WTC11 (cell line): ENCODE measurements around the gene MED23. TPM values are rescaled to one million over a fixed set of nuclear protein-coding genes. Genes with fewer than 3 reads are reported as not detected.

Source experiments
- ATAC-seq: fragments of 200-7000 bp; cut with Tn5 transposase; 2 replicates; pipeline ENCODE4 v1.10.0; 2021; ENCODE audit warnings: mild to moderate bottlenecking, moderate library complexity
- CTCF ChIA-PET: fragments of 300-600 bp; sonication (Branson Sonifier 250); formaldehyde crosslinking; loops from one replicate; lab custom pipeline; 2021; ENCODE audit warnings: antibody characterized with exemption; lab: Charles Lee
- POLR2A ChIA-PET: fragments of 350-600 bp; sonication (Branson Sonifier 250); formaldehyde crosslinking; loops from one replicate; lab custom pipeline; 2021; ENCODE audit warnings: antibody characterized with exemption; lab: Charles Lee
- DNase-seq: peaks from one replicate; pipeline ENCODE4 v3.0.0; 2021; ENCODE audit warnings: low spot score
- H3K27ac Mint-ChIP-seq: 2 replicates; pipeline ENCODE4 v1.8.0; 2021; ENCODE audit warnings: mixed read lengths
- H3K27me3 Mint-ChIP-seq: 2 replicates; pipeline ENCODE4 v1.8.0; 2021; ENCODE audit warnings: low read depth, mild to moderate bottlenecking, moderate library complexity, mixed read lengths
- H3K36me3 Mint-ChIP-seq: 2 replicates; pipeline ENCODE4 v1.8.0; 2021; ENCODE audit warnings: mixed read lengths
- H3K4me1 Mint-ChIP-seq: 2 replicates; pipeline ENCODE4 v1.8.0; 2022; ENCODE audit warnings: mixed read lengths
- H3K4me3 Mint-ChIP-seq: 2 replicates; pipeline ENCODE4 v1.8.0; 2021; ENCODE audit warnings: mild to moderate bottlenecking, moderate library complexity, mixed read lengths
- H3K9me3 Mint-ChIP-seq: 2 replicates; pipeline ENCODE4 v1.8.0; 2021; ENCODE audit warnings: mixed read lengths
- ATF2 ChIP-seq: sonication (generic); formaldehyde crosslinking; IDR thresholded peaks from 2 replicates; pipeline ENCODE4 v1.8.1; 2022; ENCODE audit warnings: low read depth, missing genetic modification reagents, borderline replicate concordance
- ATF3 ChIP-seq: sonication (generic); formaldehyde crosslinking; conservative IDR thresholded peaks from 2 replicates; pipeline ENCODE4 v1.8.1; 2022; ENCODE audit warnings: mild to moderate bottlenecking, missing genetic modification reagents
- CREM ChIP-seq: sonication (generic); formaldehyde crosslinking; IDR thresholded peaks from 2 replicates; pipeline ENCODE4 v1.8.1; 2022; ENCODE audit warnings: mild to moderate bottlenecking, missing genetic modification reagents, moderate library complexity
- ERG ChIP-seq: fragments of 250-450 bp; sonication (Bioruptor Pico); IDR thresholded peaks from 2 replicates; pipeline ENCODE4 v1.8.0; 2021; ENCODE audit warnings: mild to moderate bottlenecking
- GRHL2 ChIP-seq: fragments of 250-450 bp; sonication (Bioruptor Pico); IDR thresholded peaks from 2 replicates; pipeline ENCODE4 v1.8.0; 2022; ENCODE audit warnings: mild to moderate bottlenecking, moderate library complexity; ENCODE audit not compliant: insufficient replicate concordance, severe bottlenecking
- GTF2I ChIP-seq: fragments of 250-450 bp; sonication (Bioruptor Pico); conservative IDR thresholded peaks from 2 replicates; pipeline ENCODE4 v1.4.0; 2021; ENCODE audit warnings: mild to moderate bottlenecking
- HMGXB4 ChIP-seq: sonication (generic); formaldehyde crosslinking; IDR thresholded peaks from 2 replicates; pipeline ENCODE4 v1.8.1; 2023; ENCODE audit warnings: mild to moderate bottlenecking, moderate library complexity, missing genetic modification reagents
- IRF2 ChIP-seq: sonication (generic); formaldehyde crosslinking; IDR thresholded peaks from 2 replicates; pipeline ENCODE4 v1.8.0; 2022; ENCODE audit warnings: low read depth, missing genetic modification reagents, borderline replicate concordance
- MAX ChIP-seq: sonication (generic); formaldehyde crosslinking; IDR thresholded peaks from 2 replicates; pipeline ENCODE4 v1.8.0; 2022; ENCODE audit warnings: mild to moderate bottlenecking, missing genetic modification reagents
- OVOL2 ChIP-seq: fragments of 250-450 bp; sonication (Bioruptor Pico); IDR thresholded peaks from 2 replicates; pipeline ENCODE4 v1.9.0; 2021; ENCODE audit warnings: mild to moderate bottlenecking, borderline replicate concordance
- PREB ChIP-seq: sonication (generic); formaldehyde crosslinking; IDR thresholded peaks from 2 replicates; pipeline ENCODE4 v1.8.1; 2022; ENCODE audit warnings: mild to moderate bottlenecking, missing genetic modification reagents, moderate library complexity, borderline replicate concordance
- RELA ChIP-seq: sonication (generic); formaldehyde crosslinking; IDR thresholded peaks from 2 replicates; pipeline ENCODE4 v1.8.1; 2022; ENCODE audit warnings: missing genetic modification reagents, mild to moderate bottlenecking, borderline replicate concordance
- RORB ChIP-seq: fragments of 250-450 bp; sonication (Bioruptor Pico); IDR thresholded peaks from 2 replicates; pipeline ENCODE4 v1.9.0; 2021; ENCODE audit warnings: mild to moderate bottlenecking
- SOX15 ChIP-seq: fragments of 250-450 bp; sonication (Bioruptor Pico); IDR thresholded peaks from 2 replicates; pipeline ENCODE4 v1.9.0; 2021; ENCODE audit warnings: mild to moderate bottlenecking
- SP1 ChIP-seq: sonication (generic); formaldehyde crosslinking; conservative IDR thresholded peaks from 2 replicates; pipeline ENCODE4 v1.8.1; 2022; ENCODE audit warnings: missing genetic modification reagents
- TCF7 ChIP-seq: sonication (generic); formaldehyde crosslinking; IDR thresholded peaks from 2 replicates; pipeline ENCODE4 v1.8.0; 2022; ENCODE audit warnings: mild to moderate bottlenecking, low read depth, missing genetic modification reagents, moderate library complexity
- USF2 ChIP-seq: sonication (generic); formaldehyde crosslinking; IDR thresholded peaks from 2 replicates; pipeline ENCODE4 v1.8.1; 2023; ENCODE audit warnings: mild to moderate bottlenecking, missing genetic modification reagents, moderate library complexity
- ZNF121 ChIP-seq: sonication (generic); formaldehyde crosslinking; IDR thresholded peaks from 2 replicates; pipeline ENCODE4 v1.8.0; 2023; ENCODE audit warnings: missing genetic modification reagents
- ZSCAN18 ChIP-seq: fragments of 250-450 bp; sonication (Bioruptor Pico); IDR thresholded peaks from 2 replicates; pipeline ENCODE4 v2.1.2; 2022; ENCODE audit warnings: mild to moderate bottlenecking, moderate library complexity
- total RNA-seq: library from RNA; stranded (reverse); gene quantifications from 3 replicates; pipeline ENCODE4 v1.2.3, GENCODE V29; 2021

MED23 gene
- total RNA-seq, 1 experiment from 2014 or later: 19.0 TPM

- TF ChIP-seq ATF3 (CRISPR knock-in tag) (no peak), SP1 (CRISPR knock-in tag) (no peak), GRHL2 (CRISPR knock-in tag) (no peak), USF2 (CRISPR knock-in tag) (no peak)
Measured at GRCh38 chr6:131652472-131652871, 24.4 kb upstream of the MED23 start (continued).

GRCh38 chr6:131651782-131652181, 23.7 kb upstream of the MED23 start:
- Mint-ChIP-seq H3K27me3 (peaks cover 37% of the 10 kb centered on the region), H3K9me3 (no peaks in the 10 kb centered on the region), H3K4me1 (no peaks in the 10 kb centered on the region)
- ATAC-seq: no peak
- CTCF ChIA-PET: interaction anchor here (1.8 kb wide), 1 partner anchor 24 kb away, joined by 9 read pairs; the partner anchor contains the start of gene MED23
- no peak for TF ChIP-seq CREM (CRISPR knock-in tag)
- no peak for TF ChIP-seq MAX (CRISPR knock-in tag)
- TF ChIP-seq SOX15 (CRISPR knock-in tag): no peak
- TF ChIP-seq SP1 (CRISPR knock-in tag): no peak
- no peak for TF ChIP-seq TCF7 (CRISPR knock-in tag)
- no peak for TF ChIP-seq GTF2I (CRISPR knock-in tag)
- TF ChIP-seq IRF2 (CRISPR knock-in tag): no peak
- no peak for TF ChIP-seq ZNF121 (CRISPR knock-in tag)
- no peak for TF ChIP-seq PREB
- TF ChIP-seq ERG (CRISPR knock-in tag): no peak
- no peak for TF ChIP-seq HMGXB4 (CRISPR knock-in tag)
- no peak for TF ChIP-seq RORB (CRISPR knock-in tag)
- no peak for TF ChIP-seq ZSCAN18 (CRISPR knock-in tag)
- TF ChIP-seq OVOL2 (CRISPR knock-in tag): no peak
- TF ChIP-seq ATF2: no peak
- TF ChIP-seq RELA (CRISPR knock-in tag): no peak
- TF ChIP-seq, all 79 proteins: peak for 0
- POLR2A ChIA-PET: no interaction called here
- Mint-ChIP-seq H3K4me3 (no peak overlapping the region), H3K36me3 (no peaks in the 10 kb centered on the region), H3K27ac (no peak overlapping the region)
- no peak for DNase-seq
